H1 (cell line): ENCODE data around the gene SLC17A1. TPM values are rescaled to one million over a fixed set of nuclear protein-coding genes. Genes with fewer than 3 reads are reported as not detected.

ENCODE experiments used
- CTCF ChIA-PET: fragments of 300-600 bp; sonication (Branson Sonifier 250); formaldehyde crosslinking; loops from one replicate; lab custom pipeline; 2021; ENCODE audit not compliant: partially characterized antibody; lab: Charles Lee
- POLR2A ChIA-PET: fragments of 300-600 bp; sonication (Branson Sonifier 250); formaldehyde crosslinking; loops from one replicate; lab custom pipeline; 2021; ENCODE audit warnings: inconsistent platforms; ENCODE audit not compliant: partially characterized antibody; lab: Charles Lee
- DNase-seq, 2 experiments: peaks; one replicate each; pipeline versions ENCODE4 v3.0.0 to v3.0.0-alpha.2; 2010 to 2022; ENCODE audit warnings: low spot score in 2 of 2, low read depth in 1 of 2, mixed read lengths in 1 of 2
- FAIRE-seq: peaks from 2 replicates; lab custom pipeline; 2011; peaks lifted over from hg19 to GRCh38; lab: Jason Lieb, UNC
- H2AFZ ChIP-seq: 2 replicates; pipeline ENCODE4 v1.8.1; 2012; ENCODE audit warnings: low read length, inconsistent platforms
- H2AK5ac ChIP-seq: 2 replicates; pipeline ENCODE4 v1.6.1; 2013; ENCODE audit warnings: low read depth, low read length
- H2BK120ac ChIP-seq: replicated peaks from 2 replicates; pipeline ENCODE3; 2013; ENCODE audit warnings: low read depth, low read length, inconsistent platforms
- H2BK12ac ChIP-seq: 2 replicates; pipeline ENCODE4 v1.6.1; 2013; ENCODE audit warnings: low read depth, low read length
- H2BK15ac ChIP-seq: 2 replicates; pipeline ENCODE4 v1.6.1; 2013; ENCODE audit warnings: low read length
- H2BK20ac ChIP-seq: 2 replicates; pipeline ENCODE4 v1.6.1; 2013; ENCODE audit warnings: low read length
- H2BK5ac ChIP-seq: 2 replicates; pipeline ENCODE4 v1.6.1; 2013; ENCODE audit warnings: low read depth, low read length
- H3K14ac ChIP-seq: 2 replicates; pipeline ENCODE4 v1.6.1; 2013; ENCODE audit warnings: inconsistent platforms; ENCODE audit not compliant: insufficient read length
- H3K18ac ChIP-seq: 2 replicates; pipeline ENCODE4 v1.6.1; 2013; ENCODE audit warnings: low read length; ENCODE audit errors: extremely low read depth
- H3K23ac ChIP-seq: 2 replicates; pipeline ENCODE4 v1.6.1; 2013; ENCODE audit warnings: inconsistent platforms; ENCODE audit not compliant: insufficient read length
- H3K23me2 ChIP-seq: 2 replicates; pipeline ENCODE4 v1.6.1; 2013; ENCODE audit warnings: low read depth, low read length
- H3K27ac ChIP-seq: 2 replicates; pipeline ENCODE4 v1.6.1; 2011; ENCODE audit warnings: low read depth, low read length, inconsistent platforms
- H3K27me3 ChIP-seq, 4 experiments: replicated peaks in 1 of 4; 1 replicate in 1 of 4; 2 replicates in 3 of 4; pipeline versions ENCODE4 v1.6.1 to v1.8.1; 2011 to 2013; ENCODE audit warnings: low read length in 3 of 4, mild to moderate bottlenecking in 3 of 4, inconsistent platforms in 2 of 4, mixed read lengths in 2 of 4, moderate library complexity in 1 of 4; ENCODE audit not compliant: control insufficient read depth in 3 of 4, insufficient read depth in 3 of 4; ENCODE audit errors: extremely low read depth in 1 of 4
- H3K36me3 ChIP-seq, 4 experiments: 2 replicates each; pipeline versions ENCODE4 v1.6.1 to v1.8.1; 2011 to 2013; ENCODE audit warnings: mild to moderate bottlenecking in 4 of 4, low read length in 3 of 4, moderate library complexity in 2 of 4, control low read depth in 1 of 4, inconsistent platforms in 1 of 4; ENCODE audit not compliant: insufficient read depth in 4 of 4, control insufficient read depth in 2 of 4
- H3K4ac ChIP-seq: replicated peaks from 2 replicates; pipeline ENCODE3; 2013; ENCODE audit warnings: low read length, low read depth, mixed read lengths, inconsistent platforms; ENCODE audit not compliant: insufficient read length
- H3K4me1 ChIP-seq, 4 experiments: replicated peaks in 1 of 4; 1 replicate in 1 of 4; 2 replicates in 3 of 4; pipeline versions ENCODE4 v1.6.1 to v1.8.1; 2011 to 2013; ENCODE audit warnings: low read length in 3 of 4, inconsistent platforms in 2 of 4, mixed read lengths in 1 of 4; ENCODE audit not compliant: insufficient read depth in 4 of 4, control insufficient read depth in 3 of 4
- H3K4me2 ChIP-seq, 2 experiments: 2 replicates each; pipeline versions ENCODE4 v1.6.1 to v1.8.1; 2011 to 2013; ENCODE audit warnings: low read depth in 2 of 2, low read length in 2 of 2, control low read depth in 1 of 2, inconsistent platforms in 1 of 2, mild to moderate bottlenecking in 1 of 2; ENCODE audit not compliant: insufficient read depth in 1 of 2
- H3K4me3 ChIP-seq, 4 experiments: fragments of 200-600, 300-600 bp in 1 of 4; sonication (generic), shearing (Covaris generic), sonication (Bioruptor Twin) in 1 of 4; 2 replicates each; pipeline versions ENCODE4 v1.5.1 to v1.8.1; 2011 to 2016; ENCODE audit warnings: low read length in 4 of 4, low read depth in 3 of 4, control low read depth in 2 of 4, inconsistent platforms in 2 of 4, mild to moderate bottlenecking in 2 of 4, mixed read lengths in 1 of 4, moderate library complexity in 1 of 4; ENCODE audit not compliant: insufficient read depth in 2 of 4; ENCODE audit errors: extremely low read depth in 1 of 4
- H3K56ac ChIP-seq: replicated peaks from 2 replicates; pipeline ENCODE3; 2013; ENCODE audit warnings: low read depth, mild to moderate bottlenecking, mixed read lengths, low read length, inconsistent platforms; ENCODE audit not compliant: insufficient read length
- H3K79me1 ChIP-seq: 2 replicates; pipeline ENCODE4 v1.6.1; 2013; ENCODE audit warnings: low read depth, low read length, control low read depth
- H3K79me2 ChIP-seq, 2 experiments: 2 replicates each; pipeline versions ENCODE4 v1.6.1 to v1.8.1; 2012 to 2013; ENCODE audit warnings: low read length in 2 of 2, mild to moderate bottlenecking in 2 of 2, inconsistent platforms in 1 of 2; ENCODE audit not compliant: insufficient read depth in 2 of 2, control insufficient read depth in 1 of 2
- H3K9ac ChIP-seq, 4 experiments: replicated peaks in 1 of 4; 1 replicate in 1 of 4; 2 replicates in 3 of 4; pipeline versions ENCODE4 v1.6.1 to v1.8.1; 2011 to 2013; ENCODE audit warnings: low read depth in 3 of 4, low read length in 3 of 4, control low read depth in 2 of 4, mild to moderate bottlenecking in 2 of 4, moderate library complexity in 2 of 4, inconsistent platforms in 1 of 4; ENCODE audit errors: extremely low read depth in 1 of 4
- H3K9me3 ChIP-seq, 2 experiments: 2 replicates each; pipeline versions ENCODE4 v1.6.1 to v1.8.1; 2012 to 2013; ENCODE audit warnings: mild to moderate bottlenecking in 2 of 2, moderate library complexity in 2 of 2, control low read depth in 1 of 2, inconsistent platforms in 1 of 2, low read depth in 1 of 2, low read length in 1 of 2, mixed read lengths in 1 of 2; ENCODE audit not compliant: insufficient read depth in 2 of 2
- H4K20me1 ChIP-seq, 2 experiments: replicated peaks in 1 of 2; 2 replicates each; pipeline versions ENCODE3 to v1.8.1; 2011 to 2013; ENCODE audit warnings: inconsistent platforms in 2 of 2, low read length in 2 of 2, mild to moderate bottlenecking in 1 of 2; ENCODE audit not compliant: insufficient read depth in 2 of 2, control insufficient read depth in 1 of 2
- H4K5ac ChIP-seq: 2 replicates; pipeline ENCODE4 v1.6.1; 2013; ENCODE audit warnings: low read length, low read depth, mixed read lengths, inconsistent platforms; ENCODE audit not compliant: insufficient read length
- H4K8ac ChIP-seq: 2 replicates; pipeline ENCODE4 v1.8.0; 2013; ENCODE audit warnings: mild to moderate bottlenecking, moderate library complexity, low read length, inconsistent platforms; ENCODE audit not compliant: insufficient read depth; ENCODE audit errors: extremely low read depth
- H4K91ac ChIP-seq: replicated peaks from 2 replicates; pipeline ENCODE3; 2013; ENCODE audit warnings: low read length, mixed read lengths, inconsistent platforms; ENCODE audit not compliant: insufficient read length
- E2F6 ChIP-seq: IDR thresholded peaks from 2 replicates; pipeline ENCODE4 v1.6.1; 2012; ENCODE audit warnings: inconsistent platforms
- SP2 ChIP-seq: IDR thresholded peaks from 2 replicates; pipeline ENCODE4 v1.6.1; 2012; ENCODE audit warnings: mild to moderate bottlenecking, low read length, inconsistent platforms
- WGBS, 2 experiments: shearing (Covaris generic) in 1 of 2; methylation state at CpG; one replicate each; pipeline versions ENCODE4 v1.1.6 to v1.1.7; 2013 to 2015; ENCODE audit warnings: low lambda C conversion rate in 2 of 2, mixed read lengths in 2 of 2, inconsistent platforms in 1 of 2, low coverage in 1 of 2, missing lambda C conversion rate in 1 of 2; ENCODE audit not compliant: insufficient replicate concordance in 2 of 2, insufficient coverage in 1 of 2, insufficient read length in 1 of 2; ENCODE audit errors: extremely low coverage in 1 of 2, missing lambda C conversion rate in 1 of 2; 5-methylcytosine and 5-hydroxymethylcytosine counted together
- polyA plus RNA-seq, 7 experiments: library from polyadenylated mRNA; depleted of rRNA in 3 of 7; stranded (reverse) in 5 of 7; unstranded in 2 of 7; fragments of >200 nt in 5 of 7; fragments of 200-250 nt in 2 of 7; gene quantifications; 1 replicate in 5 of 7; 2 replicates in 1 of 7; 4 replicates in 1 of 7; pipeline versions ENCODE4 v1.2.1 to v1.2.3, GENCODE V29; 2011 to 2013; ENCODE audit warnings: missing spikeins in 2 of 7, mixed read lengths in 2 of 7
- total RNA-seq: library from RNA; stranded (reverse); fragmentation: NEBNext Ultra II Directional; extraction: Animal tissue kit (Norgen Biotek cat#: 25700); gene quantifications from 2 replicates; pipeline ENCODE4 v1.2.1, GENCODE V29; 2021

Gene SLC17A1
- total and polyA plus RNA-seq, 2 of the 8 experiments (the other 6 are each of a cell fraction or from before 2014, with no cell fraction given), result not detected

- H3K9me3 ChIP-seq, result no peaks in the 10 kb centered on the region
- no peak overlapping the region for H2BK15ac ChIP-seq
- peaks cover 0 to 1% (median 0%) of the 10 kb centered on the region in 4 experiments; a peak in 1 of 7 replicates for H3K27me3 ChIP-seq
- no peaks in the 10 kb centered on the region for H3K79me2 ChIP-seq
- H3K4me2 ChIP-seq, result no peak overlapping the region
- H3K4ac ChIP-seq, result no peak overlapping the region
- FAIRE-seq, result no peak
- H3K14ac ChIP-seq, result no peak overlapping the region
- ChIA-PET POLR2A (no interaction called here), CTCF (interaction anchor here (0.6 to 3.2 kb wide), 20 partner anchors 13 to 210 kb away, joined by 3 to 19 read pairs (median 6); partner anchors contain the start of gene SLC17A1)
- H3K9ac ChIP-seq, result no peak overlapping the region
- no peak overlapping the region for H3K23ac ChIP-seq
- H4K5ac ChIP-seq, result no peak overlapping the region
- no peaks in the 10 kb centered on the region for H4K20me1 ChIP-seq
- no peak overlapping the region for H4K91ac ChIP-seq
- no peak overlapping the region for H3K27ac ChIP-seq
- H3K4me3 ChIP-seq, result no peak overlapping the region
- no peak overlapping the region for H2BK12ac ChIP-seq
- no peak for DNase-seq
- no peaks in the 10 kb centered on the region for H3K4me1 ChIP-seq
- no peaks in the 10 kb centered on the region for H3K79me1 ChIP-seq
- H2BK5ac ChIP-seq, result no peak overlapping the region
- no peak overlapping the region for H2BK20ac ChIP-seq
- no peak overlapping the region for H3K56ac ChIP-seq
- WGBS, 2 experiments, result 80% methylated on average over 2 of the region's 2 CpGs; no CpG with 5 or more reads in 1 of the 2 experiments
- no peak overlapping the region for H2AFZ ChIP-seq
- no peaks in the 10 kb centered on the region for H3K23me2 ChIP-seq
- H3K36me3 ChIP-seq, result no peaks in the 10 kb centered on the region
- no peak overlapping the region for H2BK120ac ChIP-seq
- H3K18ac ChIP-seq, result no peak overlapping the region
- H4K8ac ChIP-seq, result no peak overlapping the region
- no peak overlapping the region for H2AK5ac ChIP-seq
- TF ChIP-seq SP2, result no peak
- no peak for TF ChIP-seq E2F6
Observed at GRCh38 chr6:25787428-25787827, 44.4 kb downstream of the SLC17A1 start.
